HCT116 (cell line): ENCODE measurements around the gene TAPBPL. TPM values are rescaled to one million over a fixed set of nuclear protein-coding genes. Genes with fewer than 3 reads are reported as not detected.

Source experiments
- ATAC-seq: fragments of 200-7000 bp; cut with Tn5 transposase; 2 replicates; pipeline ENCODE4 v1.9.1; 2020; ENCODE audit warnings: mild to moderate bottlenecking, moderate library complexity
- BruUV-seq: library from RNA; stranded (reverse); fragments of 400-500 nt; replicated peaks from 2 replicates; lab custom pipeline; 2021; lab: Mats Ljungman, UMichigan
- CTCF ChIA-PET: fragments of 300-600 bp; sonication (Branson Sonifier 250); formaldehyde crosslinking; loops from one replicate; lab custom pipeline; 2021; ENCODE audit warnings: antibody characterized with exemption; lab: Charles Lee
- POLR2A ChIA-PET: fragments of 300-600, 350-600 bp; sonication (Branson Sonifier 250); formaldehyde crosslinking; loops from one replicate; lab custom pipeline; 2021; ENCODE audit warnings: antibody characterized with exemption; lab: Charles Lee
- RAD21 ChIA-PET, 2 experiments: fragments of 300-600 bp; sonication (Branson Sonifier 250); formaldehyde crosslinking; loops; one replicate each; lab custom pipeline; 2023; ENCODE audit warnings: low total read pairs in 2 of 2; ENCODE audit not compliant: uncharacterized antibody in 2 of 2, unreplicated experiment in 2 of 2, low non-redundant PET in 1 of 2; lab: Charles Lee
- DNase-seq: peaks from one replicate; pipeline ENCODE4 v3.0.0-alpha.2; 2010; ENCODE audit warnings: low read depth, low spot score
- H2AFZ ChIP-seq: fragments of 200-600 bp; shearing (Covaris generic), sonication (generic); 2 replicates; pipeline ENCODE4 v1.6.1; 2017; ENCODE audit warnings: low read depth, mixed run types, mixed read lengths, antibody characterized with exemption, low read length; ENCODE audit not compliant: poor library complexity, severe bottlenecking
- H3K27ac ChIP-seq: 2 replicates; pipeline ENCODE4 v1.5.1; 2012; ENCODE audit warnings: low read depth, low read length
- H3K27me3 ChIP-seq: fragments of 200-600 bp; sonication (generic); 2 replicates; pipeline ENCODE4 v1.6.1; 2016; ENCODE audit warnings: mixed run types, low read length, mixed read lengths; ENCODE audit not compliant: insufficient read depth
- H3K36me3 ChIP-seq, 2 experiments: fragments of 200-500 bp in 1 of 2; fragments of 200-600 bp in 1 of 2; sonication (Bioruptor generic) in 1 of 2; sonication (generic) in 1 of 2; 2 replicates each; pipeline versions ENCODE4 v1.5.1 to v1.6.1; 2014 to 2016; ENCODE audit warnings: low read length in 2 of 2, inconsistent platforms in 1 of 2, mixed read lengths in 1 of 2, mixed run types in 1 of 2; ENCODE audit not compliant: insufficient read depth in 2 of 2, control insufficient read depth in 1 of 2
- H3K4me1 ChIP-seq, 2 experiments: fragments of 200-600 bp in 1 of 2; sonication (generic) in 1 of 2; 2 replicates each; pipeline versions ENCODE4 v1.5.1 to v1.6.1; 2012 to 2017; ENCODE audit warnings: low read length in 2 of 2, inconsistent platforms in 1 of 2, mild to moderate bottlenecking in 1 of 2, mixed read lengths in 1 of 2, mixed run types in 1 of 2, moderate library complexity in 1 of 2; ENCODE audit not compliant: insufficient read depth in 2 of 2, control insufficient read depth in 1 of 2
- H3K4me2 ChIP-seq: fragments of 200-600 bp; sonication (generic); 2 replicates; pipeline ENCODE4 v1.6.1; 2017; ENCODE audit warnings: mixed run types, low read length, mixed read lengths
- H3K4me3 ChIP-seq, 2 experiments: fragments of 200-600 bp in 1 of 2; sonication (generic) in 1 of 2; replicated peaks in 1 of 2; 2 replicates each; pipeline ENCODE4 v1.5.1; 2011 to 2016; ENCODE audit warnings: low read length in 2 of 2, control low read depth in 1 of 2, low read depth in 1 of 2, mild to moderate bottlenecking in 1 of 2, mixed read lengths in 1 of 2, mixed run types in 1 of 2
- H3K79me2 ChIP-seq: fragments of 200-600 bp; sonication (generic); 2 replicates; pipeline ENCODE4 v1.6.1; 2017; ENCODE audit warnings: mild to moderate bottlenecking, mixed run types, low read length, moderate library complexity, mixed read lengths; ENCODE audit not compliant: insufficient read depth
- H3K9ac ChIP-seq: fragments of 200-600 bp; sonication (generic); 2 replicates; pipeline ENCODE4 v1.6.1; 2016; ENCODE audit warnings: low read length, mixed read lengths
- H3K9me2 ChIP-seq: fragments of 200-600 bp; sonication (generic), shearing (Covaris generic); 2 replicates; pipeline ENCODE4 v1.6.1; 2017; ENCODE audit warnings: mixed run types, mild to moderate bottlenecking, moderate library complexity; ENCODE audit not compliant: insufficient read depth
- H3K9me3 ChIP-seq, 2 experiments: fragments of 200-500 bp in 1 of 2; fragments of 200-600 bp in 1 of 2; sonication (Bioruptor generic) in 1 of 2; sonication (generic) in 1 of 2; 2 replicates each; pipeline ENCODE4 v1.6.1; 2014 to 2017; ENCODE audit warnings: low read length in 2 of 2, mixed read lengths in 2 of 2, inconsistent platforms in 1 of 2, low read depth in 1 of 2, mild to moderate bottlenecking in 1 of 2, mixed run types in 1 of 2, moderate library complexity in 1 of 2; ENCODE audit not compliant: control insufficient read depth in 1 of 2, insufficient read depth in 1 of 2
- H4K20me1 ChIP-seq: fragments of 200-600 bp; sonication (generic), shearing (Covaris generic); 2 replicates; pipeline ENCODE4 v1.6.1; 2017; ENCODE audit warnings: mixed run types, mild to moderate bottlenecking, moderate library complexity; ENCODE audit not compliant: insufficient read depth
- ATF3 ChIP-seq: IDR thresholded peaks from 2 replicates; pipeline ENCODE4 v1.6.1; 2012
- CEBPB ChIP-seq: IDR thresholded peaks from 2 replicates; pipeline ENCODE4 v1.6.1; 2012; ENCODE audit warnings: low read depth
- ELF1 ChIP-seq: IDR thresholded peaks from 2 replicates; pipeline ENCODE4 v1.6.1; 2012; ENCODE audit warnings: low read depth, borderline replicate concordance
- EZH2phosphoT487 ChIP-seq: fragments of 200-600 bp; IDR thresholded peaks from 2 replicates; pipeline ENCODE4 v1.6.1; 2018; ENCODE audit warnings: antibody characterized with exemption, borderline replicate concordance
- JUND ChIP-seq: IDR thresholded peaks from 2 replicates; pipeline ENCODE4 v1.6.1; 2012
- MAX ChIP-seq: IDR thresholded peaks from 2 replicates; pipeline ENCODE4 v1.6.1; 2012
- POLR2A ChIP-seq: IDR thresholded peaks from 2 replicates; pipeline ENCODE4 v1.7.0; 2011; ENCODE audit warnings: borderline replicate concordance; ENCODE audit not compliant: insufficient read depth, insufficient read length; ENCODE audit errors: extremely low read depth
- RAD21 ChIP-seq: IDR thresholded peaks from 2 replicates; pipeline ENCODE4 v1.6.1; 2012; ENCODE audit warnings: low read depth, mild to moderate bottlenecking
- REST ChIP-seq: IDR thresholded peaks from 2 replicates; pipeline ENCODE4 v1.6.1; 2012; ENCODE audit warnings: low read depth
- TCF7L2 ChIP-seq: IDR thresholded peaks from 2 replicates; pipeline ENCODE4 v1.7.0; 2011; ENCODE audit warnings: borderline replicate concordance, inconsistent platforms; ENCODE audit not compliant: insufficient read depth, insufficient read length; ENCODE audit errors: extremely low read depth
- ZBTB33 ChIP-seq: IDR thresholded peaks from 2 replicates; pipeline ENCODE4 v1.6.1; 2011; ENCODE audit warnings: mild to moderate bottlenecking, low read length, moderate library complexity; ENCODE audit not compliant: insufficient replicate concordance; ENCODE audit errors: extremely low read depth
- ZNF274 ChIP-seq: fragments of 200-500 bp; sonication (Bioruptor generic); IDR thresholded peaks from 2 replicates; pipeline ENCODE4 v1.6.1; 2014; ENCODE audit warnings: mild to moderate bottlenecking, low read depth, low read length, inconsistent platforms
- intact Hi-C: fragments of 100-400 bp; cut with micrococcal nuclease; formaldehyde crosslinking; loops from 2 replicates; pipeline ENCODE4 v1.10.0; 2022
- total RNA-seq: library from RNA; stranded (reverse); gene quantifications from one replicate; pipeline ENCODE4 v1.2.1, GENCODE V29; 2021; ENCODE audit not compliant: unreplicated experiment

The TAPBPL gene
- total RNA-seq, 1 experiment from 2014 or later: 0.54 TPM

- no peak for TF ChIP-seq ZNF274
- no peak for TF ChIP-seq RAD21
- TF ChIP-seq EZH2phosphoT487: no peak
These were observed 14.3 kb upstream of the TAPBPL start (continued) for GRCh38 chr12:6437586-6437985.

GRCh38 chr12:6438345-6438744 is 13.5 kb upstream of the TAPBPL start:
- ATAC-seq: no peak
- Histone ChIP-seq H3K4me2 (no peak overlapping the region), H3K9me3 (no peaks in the 10 kb centered on the region), H3K79me2 (no peaks in the 10 kb centered on the region), H2AFZ (no peak overlapping the region), H3K4me1 (no peaks in the 10 kb centered on the region), H3K4me3 (no peak overlapping the region), H4K20me1 (no peaks in the 10 kb centered on the region), H3K9ac (no peak overlapping the region), H3K9me2 (no peaks in the 10 kb centered on the region), H3K36me3 (no peaks in the 10 kb centered on the region), H3K27me3 (no peaks in the 10 kb centered on the region), H3K27ac (no peak overlapping the region)
- ChIA-PET POLR2A (interaction anchor here (1.3 to 1.8 kb wide), 2 partner anchors 32 to 96 kb away, joined by 5 read pairs; partner anchors contain the start of genes GAPDH and VAMP1), CTCF (no interaction called here), RAD21 (no interaction called here)
- no TSS peak for BruUV-seq
- no peak for TF ChIP-seq REST
- TF ChIP-seq ELF1: no peak
- no peak for TF ChIP-seq POLR2A
- no peak for TF ChIP-seq JUND
- TF ChIP-seq CEBPB: no peak
- no peak for TF ChIP-seq ZBTB33
- no peak for TF ChIP-seq TCF7L2
- no peak for TF ChIP-seq EZH2phosphoT487
- TF ChIP-seq ATF3: no peak
- TF ChIP-seq MAX: no peak
- intact Hi-C loops: no loop called here
- no peak for DNase-seq
